Immature natural killer cell (primary cell): ENCODE data around the gene CRISPLD2. TPM values are rescaled to one million over a fixed set of nuclear protein-coding genes. Genes with fewer than 3 reads are reported as not detected.

ENCODE experiments used
- DNase-seq, 3 donors: peaks; one replicate each; pipeline ENCODE4 v3.0.0; 2022; ENCODE audit warnings: mixed read lengths in 1 of 3
- H3K27ac Mint-ChIP-seq, 6 donors: one replicate each; pipeline ENCODE4 v1.8.0; 2020; ENCODE audit warnings: mixed read lengths in 6 of 6, mild to moderate bottlenecking in 5 of 6, inconsistent platforms in 4 of 6, moderate library complexity in 3 of 6
- H3K27me3 Mint-ChIP-seq, 3 donors: one replicate each; pipeline ENCODE4 v1.8.0; 2020 to 2021; ENCODE audit warnings: low read depth in 3 of 3, mild to moderate bottlenecking in 3 of 3, mixed read lengths in 3 of 3, moderate library complexity in 3 of 3, inconsistent platforms in 1 of 3
- H3K36me3 Mint-ChIP-seq, 3 donors: one replicate each; pipeline ENCODE4 v1.8.0; 2020; ENCODE audit warnings: mixed read lengths in 3 of 3, inconsistent platforms in 2 of 3, mild to moderate bottlenecking in 2 of 3
- H3K4me1 Mint-ChIP-seq, 2 donors: one replicate each; pipeline ENCODE4 v1.8.0; 2020; ENCODE audit warnings: inconsistent platforms in 2 of 2, mild to moderate bottlenecking in 2 of 2, mixed read lengths in 2 of 2, moderate library complexity in 1 of 2
- H3K4me3 Mint-ChIP-seq, 5 donors: one replicate each; pipeline ENCODE4 v1.8.0; 2020; ENCODE audit warnings: mild to moderate bottlenecking in 5 of 5, mixed read lengths in 5 of 5, inconsistent platforms in 3 of 5, moderate library complexity in 3 of 5
- H3K9me3 Mint-ChIP-seq, 6 donors: one replicate each; pipeline ENCODE4 v1.8.0; 2020; ENCODE audit warnings: mild to moderate bottlenecking in 6 of 6, mixed read lengths in 6 of 6, inconsistent platforms in 4 of 6, moderate library complexity in 3 of 6
- polyA plus RNA-seq, 3 donors: library from polyadenylated mRNA; unstranded; fragments of 300-500 nt; fragmentation: Illumina TruSeq; gene quantifications; one replicate each; pipeline ENCODE4 v1.2.3, GENCODE V29; 2021

The CRISPLD2 gene
- polyA plus RNA-seq, 3 donors from 2014 or later: 0.05 to 0.24 (median 0.09) TPM

DNA sequence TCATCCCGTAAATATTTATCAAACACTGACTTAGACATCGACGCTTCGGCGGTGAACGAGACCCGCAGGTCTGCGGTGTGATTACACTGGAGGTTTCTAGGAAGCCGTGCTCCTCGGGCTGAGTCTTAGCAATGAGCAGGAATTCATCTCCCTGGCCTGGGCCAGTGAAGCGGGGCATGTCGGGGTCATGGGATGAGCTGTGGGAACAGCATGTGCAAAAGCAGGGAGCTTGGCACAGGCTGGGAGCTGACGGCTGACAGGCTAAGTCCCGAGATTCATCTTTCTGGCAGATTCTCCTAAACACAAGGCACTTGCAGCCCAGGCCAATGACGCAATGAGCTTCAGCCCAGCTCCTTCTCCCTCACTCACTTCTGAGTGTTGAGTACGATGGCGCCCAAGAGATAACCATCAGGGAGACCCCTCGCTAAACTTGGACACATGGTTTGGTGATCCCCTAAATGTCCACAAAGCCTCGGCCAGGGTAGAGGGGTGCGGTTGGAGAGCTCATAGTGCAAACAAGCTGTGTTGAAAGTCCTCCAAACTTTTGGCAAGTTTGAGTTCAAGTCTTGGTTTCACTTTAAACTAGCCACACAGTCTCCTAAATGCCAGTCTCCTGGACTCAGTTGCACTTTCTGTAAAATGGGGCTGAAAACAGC is 12.8 kb downstream of the CRISPLD2 start:
- no peaks in the 10 kb centered on the region for H3K4me1 Mint-ChIP-seq
- peaks cover 0 to 8% (median 3%) of the 10 kb centered on the region in 3 donors for H3K27me3 Mint-ChIP-seq
- no peak overlapping the region for H3K4me3 Mint-ChIP-seq
- DNase-seq: no peak
- H3K9me3 Mint-ChIP-seq: no peaks in the 10 kb centered on the region
- no peaks in the 10 kb centered on the region for H3K36me3 Mint-ChIP-seq
- no peak overlapping the region for H3K27ac Mint-ChIP-seq

DNA sequence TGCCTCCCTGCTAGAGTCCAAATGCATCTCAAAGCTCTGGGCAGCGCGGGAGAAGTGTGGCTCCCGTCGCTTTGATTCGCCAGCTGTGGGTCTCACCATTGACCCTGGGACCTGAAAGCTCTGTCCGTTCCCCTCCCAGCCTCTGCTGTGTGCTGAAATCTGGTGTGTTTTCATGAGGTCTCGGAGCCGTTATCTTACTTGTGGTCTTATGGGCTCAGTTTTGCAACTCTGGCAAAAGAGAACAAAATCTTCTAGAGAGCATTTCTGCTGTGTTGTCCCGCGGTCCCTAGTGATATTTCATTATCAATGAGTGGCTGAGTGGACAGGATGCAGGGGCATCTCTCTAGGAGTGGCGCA is 13.3 kb downstream of the CRISPLD2 start:
- no peaks in the 10 kb centered on the region for H3K36me3 Mint-ChIP-seq
- no peak overlapping the region for H3K27ac Mint-ChIP-seq
- H3K27me3 Mint-ChIP-seq: peaks cover 0 to 7% (median 3%) of the 10 kb centered on the region in 3 donors
- no peaks in the 10 kb centered on the region for H3K4me1 Mint-ChIP-seq
- no peak for DNase-seq
- H3K9me3 Mint-ChIP-seq: no peaks in the 10 kb centered on the region
- H3K4me3 Mint-ChIP-seq: no peak overlapping the region

- no peaks in the 10 kb centered on the region for H3K36me3 Mint-ChIP-seq
- H3K27ac Mint-ChIP-seq: no peak overlapping the region
- H3K9me3 Mint-ChIP-seq: no peaks in the 10 kb centered on the region
- peaks cover 0 to 10% (median 5%) of the 10 kb centered on the region in 3 donors for H3K27me3 Mint-ChIP-seq
- H3K4me1 Mint-ChIP-seq: no peaks in the 10 kb centered on the region
- H3K4me3 Mint-ChIP-seq: no peak overlapping the region
- no peak for DNase-seq
These were observed 14.0 kb downstream of the CRISPLD2 start for GRCh38 chr16:84833542-84834402.

GRCh38 chr16:84834403-84834772 is 14.6 kb downstream of the CRISPLD2 start:
- H3K27ac Mint-ChIP-seq: no peak overlapping the region
- H3K36me3 Mint-ChIP-seq: no peaks in the 10 kb centered on the region
- H3K4me3 Mint-ChIP-seq: no peak overlapping the region
- H3K27me3 Mint-ChIP-seq: peaks cover 1 to 10% (median 3%) of the 10 kb centered on the region in 3 donors
- H3K9me3 Mint-ChIP-seq: no peaks in the 10 kb centered on the region
- no peak for DNase-seq
- H3K4me1 Mint-ChIP-seq: no peaks in the 10 kb centered on the region

- no peaks in the 10 kb centered on the region for H3K36me3 Mint-ChIP-seq
- DNase-seq: no peak
- no peak overlapping the region for H3K27ac Mint-ChIP-seq
- H3K4me1 Mint-ChIP-seq: no peaks in the 10 kb centered on the region
- peaks cover 4 to 10% (median 4%) of the 10 kb centered on the region in 3 donors for H3K27me3 Mint-ChIP-seq
- H3K9me3 Mint-ChIP-seq: no peaks in the 10 kb centered on the region
- H3K4me3 Mint-ChIP-seq: no peak overlapping the region
These were observed 16.5 kb downstream of the CRISPLD2 start for GRCh38 chr16:84836234-84836647.

DNA sequence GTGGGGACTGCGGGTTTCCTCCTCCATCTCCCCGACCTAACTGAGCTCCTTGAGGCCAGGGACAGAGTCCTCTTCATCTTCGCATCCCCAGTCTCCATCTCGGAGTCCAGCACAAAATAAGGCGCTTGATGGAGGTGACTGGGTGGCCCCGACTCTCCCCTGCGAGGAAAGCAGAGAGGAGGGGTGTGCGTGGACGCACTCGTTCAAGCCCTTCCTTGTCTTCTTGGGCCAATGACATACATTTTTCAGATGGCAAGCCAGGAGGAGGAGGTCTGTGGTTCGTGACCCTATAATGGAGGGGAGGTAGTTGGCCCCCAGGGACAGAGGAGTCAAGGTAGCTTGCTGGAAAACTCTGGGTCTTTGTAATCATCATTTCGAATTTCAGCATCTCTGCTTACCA is 17.2 kb downstream of the CRISPLD2 start:
- Mint-ChIP-seq H3K27me3 (peaks cover 4 to 10% (median 6%) of the 10 kb centered on the region in 3 donors), H3K27ac (no peak overlapping the region), H3K4me3 (no peak overlapping the region), H3K9me3 (no peaks in the 10 kb centered on the region), H3K4me1 (no peaks in the 10 kb centered on the region), H3K36me3 (no peaks in the 10 kb centered on the region)
- no peak for DNase-seq

DNA sequence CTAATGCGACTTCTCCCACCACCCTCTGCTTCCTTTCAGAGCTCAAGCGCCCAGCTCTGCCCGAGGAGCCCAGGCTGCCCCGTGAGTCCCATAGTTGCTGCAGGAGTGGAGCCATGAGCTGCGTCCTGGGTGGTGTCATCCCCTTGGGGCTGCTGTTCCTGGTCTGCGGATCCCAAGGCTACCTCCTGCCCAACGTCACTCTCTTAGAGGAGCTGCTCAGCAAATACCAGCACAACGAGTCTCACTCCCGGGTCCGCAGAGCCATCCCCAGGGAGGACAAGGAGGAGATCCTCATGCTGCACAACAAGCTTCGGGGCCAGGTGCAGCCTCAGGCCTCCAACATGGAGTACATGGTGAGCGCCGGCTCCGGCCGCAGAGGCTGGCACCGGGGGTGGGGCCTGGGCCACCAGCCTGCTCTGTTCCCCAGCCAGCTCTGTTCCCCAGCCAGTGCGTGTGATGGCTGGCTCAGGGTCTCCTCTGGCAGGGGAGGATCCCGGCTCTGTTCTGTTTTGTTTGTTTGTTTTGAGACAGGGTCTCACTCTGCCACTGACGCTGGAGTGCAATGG is 18.7 kb downstream of the CRISPLD2 start:
- Mint-ChIP-seq H3K4me1 (no peaks in the 10 kb centered on the region), H3K36me3 (no peaks in the 10 kb centered on the region), H3K27me3 (peaks cover 6 to 11% (median 10%) of the 10 kb centered on the region in 3 donors), H3K9me3 (no peaks in the 10 kb centered on the region), H3K27ac (no peak overlapping the region), H3K4me3 (no peak overlapping the region)
- no peak for DNase-seq

GRCh38 chr16:84839054-84839453 is 19.3 kb downstream of the CRISPLD2 start:
- Mint-ChIP-seq H3K4me1 (no peaks in the 10 kb centered on the region), H3K27me3 (peaks cover 6 to 12% (median 10%) of the 10 kb centered on the region in 3 donors), H3K27ac (no peak overlapping the region), H3K36me3 (no peaks in the 10 kb centered on the region), H3K4me3 (no peak overlapping the region), H3K9me3 (no peaks in the 10 kb centered on the region)
- DNase-seq: no peak

- Mint-ChIP-seq H3K36me3 (no peaks in the 10 kb centered on the region), H3K27ac (no peak overlapping the region), H3K9me3 (no peaks in the 10 kb centered on the region), H3K4me1 (no peaks in the 10 kb centered on the region), H3K27me3 (peaks cover 6 to 12% (median 10%) of the 10 kb centered on the region in 3 donors), H3K4me3 (no peak overlapping the region)
- DNase-seq: no peak
These were observed 20.2 kb downstream of the CRISPLD2 start for GRCh38 chr16:84839956-84840355.

DNA sequence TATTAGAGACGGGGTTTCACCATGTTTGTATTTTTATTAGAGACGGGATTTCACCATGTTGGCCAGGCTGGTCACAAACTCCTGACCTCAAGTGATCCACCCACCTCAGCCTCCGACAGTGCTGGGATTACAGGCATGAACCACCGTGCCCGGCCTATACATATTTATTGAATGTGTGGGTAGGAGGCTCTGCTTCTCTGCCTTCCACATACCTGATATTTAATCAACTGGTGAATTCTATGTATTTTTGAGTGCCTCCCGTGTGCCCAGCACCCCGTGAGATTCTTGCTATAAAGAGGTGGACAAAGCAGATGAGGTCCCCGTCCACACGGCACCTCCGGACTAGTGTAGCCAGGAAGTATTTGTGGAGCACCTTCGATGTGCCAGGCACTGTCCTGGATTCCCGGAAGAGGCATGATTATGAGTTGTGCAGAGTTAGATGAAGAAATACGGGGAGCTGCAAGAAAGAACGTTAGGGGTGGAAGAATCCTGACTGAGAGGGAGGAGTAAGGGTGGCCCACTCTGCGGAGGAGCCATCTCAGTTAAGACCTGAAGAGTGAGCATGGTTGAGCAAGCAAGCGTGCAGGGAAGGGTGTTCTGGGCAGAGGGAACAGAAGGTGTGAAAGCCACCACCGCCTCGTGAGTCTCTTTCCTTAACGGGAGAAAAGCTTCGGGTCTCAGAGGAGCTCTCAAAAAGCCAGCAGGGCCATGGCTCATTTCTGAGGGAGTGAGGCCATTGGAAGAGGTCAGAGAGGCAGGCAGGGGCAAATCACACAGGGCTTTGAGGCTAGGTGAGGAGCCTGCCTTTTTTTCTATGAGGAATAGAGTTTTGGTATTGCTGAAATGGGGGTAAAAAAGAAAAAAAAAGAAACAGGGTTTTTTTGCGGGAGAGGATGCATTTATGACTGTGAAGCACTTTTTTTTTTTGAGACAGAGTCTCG is 21.2 kb downstream of the CRISPLD2 start:
- DNase-seq: no peak
- H3K4me1 Mint-ChIP-seq: no peaks in the 10 kb centered on the region
- H3K36me3 Mint-ChIP-seq: no peaks in the 10 kb centered on the region
- no peak overlapping the region for H3K4me3 Mint-ChIP-seq
- peaks cover 4 to 12% (median 6%) of the 10 kb centered on the region in 3 donors for H3K27me3 Mint-ChIP-seq
- no peak overlapping the region for H3K27ac Mint-ChIP-seq
- H3K9me3 Mint-ChIP-seq: no peaks in the 10 kb centered on the region

DNA sequence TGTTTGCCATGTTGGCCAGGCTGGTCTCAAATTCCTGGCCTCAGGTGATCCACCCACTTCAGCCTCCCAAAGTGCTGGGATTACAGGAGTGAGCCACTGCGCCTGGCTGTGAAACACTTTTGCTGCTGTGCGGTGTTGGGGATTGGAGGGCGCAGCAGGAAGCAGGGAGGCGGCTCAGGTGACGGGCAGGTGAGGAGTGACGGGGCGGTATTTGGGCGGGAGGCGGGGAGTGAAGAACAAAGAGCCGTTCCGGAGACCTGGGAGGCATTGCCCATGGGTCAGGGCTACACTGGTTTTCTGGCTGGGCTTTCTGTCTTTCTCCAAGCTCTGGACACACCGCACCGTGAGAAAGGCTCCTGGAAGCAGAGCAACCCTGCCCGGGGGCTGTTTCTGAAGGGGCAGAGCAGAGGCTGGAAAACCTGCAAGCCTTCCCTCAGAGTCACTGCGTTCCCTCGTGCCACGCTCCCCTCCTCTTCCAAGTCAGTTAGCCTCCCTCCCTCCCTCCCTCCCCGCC is 22.1 kb downstream of the CRISPLD2 start:
- Mint-ChIP-seq H3K4me3 (no peak overlapping the region), H3K4me1 (no peaks in the 10 kb centered on the region), H3K27me3 (peaks cover 6 to 12% (median 6%) of the 10 kb centered on the region in 3 donors), H3K9me3 (no peaks in the 10 kb centered on the region), H3K27ac (no peak overlapping the region), H3K36me3 (no peaks in the 10 kb centered on the region)
- no peak for DNase-seq

- no peaks in the 10 kb centered on the region for H3K4me1 Mint-ChIP-seq
- no peaks in the 10 kb centered on the region for H3K36me3 Mint-ChIP-seq
- H3K4me3 Mint-ChIP-seq: no peak overlapping the region
- DNase-seq: no peak
- peaks cover 6 to 12% (median 6%) of the 10 kb centered on the region in 3 donors for H3K27me3 Mint-ChIP-seq
- H3K27ac Mint-ChIP-seq: no peak overlapping the region
- H3K9me3 Mint-ChIP-seq: no peaks in the 10 kb centered on the region
These were observed 22.8 kb downstream of the CRISPLD2 start for GRCh38 chr16:84842516-84843148.
